ENCODE measurements around the gene KIAA1328. TPM values are rescaled to one million over a fixed set of nuclear protein-coding genes. Genes with fewer than 3 reads are reported as not detected.

The KIAA1328 gene
- total RNA-seq, 3 donors from 2014 or later, result 17.4 to 36.1 (median 25.6) TPM

DNA sequence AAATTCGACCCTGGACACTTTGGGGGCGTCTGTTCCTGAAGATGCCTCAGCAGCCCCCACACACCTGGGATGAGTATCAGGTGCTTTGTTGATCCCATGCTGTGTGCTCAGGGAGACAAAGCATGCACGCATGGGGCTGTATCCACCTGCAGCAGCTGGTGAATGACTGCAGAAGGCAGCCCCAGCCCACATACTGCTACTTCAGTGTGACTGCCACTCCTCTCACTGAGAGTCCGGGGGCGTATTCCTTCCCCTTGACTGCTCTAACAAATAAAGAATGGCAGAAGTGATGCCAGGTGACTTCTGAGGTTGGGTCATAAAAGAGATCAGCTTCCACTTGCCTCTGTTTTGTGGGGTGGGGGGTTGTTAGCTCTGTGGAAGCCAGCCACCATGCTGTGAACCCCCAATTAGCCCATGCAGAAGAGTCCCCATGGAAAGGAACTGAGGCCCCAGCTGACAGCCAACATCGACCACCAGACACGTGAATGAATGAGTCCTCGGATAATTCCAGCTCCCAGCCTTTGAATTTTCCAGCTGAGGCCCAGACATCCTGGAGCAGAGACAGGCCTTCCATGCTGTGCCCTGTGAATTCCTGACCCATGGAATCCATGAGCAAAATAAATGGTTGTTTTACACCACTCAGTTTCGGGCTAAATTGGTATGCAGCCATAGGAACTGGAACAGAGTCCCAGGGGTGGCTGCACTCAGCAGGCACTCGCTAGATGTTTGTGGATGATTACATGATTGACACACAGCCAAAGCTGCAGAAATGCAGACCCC is 447.4 kb downstream of the KIAA1328 start:
- TF ChIP-seq, protein P1, sequence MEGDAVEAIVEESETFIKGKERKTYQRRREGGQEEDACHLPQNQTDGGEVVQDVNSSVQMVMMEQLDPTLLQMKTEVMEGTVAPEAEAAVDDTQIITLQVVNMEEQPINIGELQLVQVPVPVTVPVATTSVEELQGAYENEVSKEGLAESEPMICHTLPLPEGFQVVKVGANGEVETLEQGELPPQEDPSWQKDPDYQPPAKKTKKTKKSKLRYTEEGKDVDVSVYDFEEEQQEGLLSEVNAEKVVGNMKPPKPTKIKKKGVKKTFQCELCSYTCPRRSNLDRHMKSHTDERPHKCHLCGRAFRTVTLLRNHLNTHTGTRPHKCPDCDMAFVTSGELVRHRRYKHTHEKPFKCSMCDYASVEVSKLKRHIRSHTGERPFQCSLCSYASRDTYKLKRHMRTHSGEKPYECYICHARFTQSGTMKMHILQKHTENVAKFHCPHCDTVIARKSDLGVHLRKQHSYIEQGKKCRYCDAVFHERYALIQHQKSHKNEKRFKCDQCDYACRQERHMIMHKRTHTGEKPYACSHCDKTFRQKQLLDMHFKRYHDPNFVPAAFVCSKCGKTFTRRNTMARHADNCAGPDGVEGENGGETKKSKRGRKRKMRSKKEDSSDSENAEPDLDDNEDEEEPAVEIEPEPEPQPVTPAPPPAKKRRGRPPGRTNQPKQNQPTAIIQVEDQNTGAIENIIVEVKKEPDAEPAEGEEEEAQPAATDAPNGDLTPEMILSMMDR (IDR thresholded peaks at IDR 0.05), result no peak
- no peak for TF ChIP-seq POLR2AphosphoS5 (IDR thresholded peaks at IDR 0.05)
- TF ChIP-seq POLR2A (IDR thresholded peaks at IDR 0.05), result no peak
- no peak for DNase-seq (ENCODE audit: low spot score in 2 of 2)
- Histone ChIP-seq H3K4me3 (no peak overlapping the region), H3K27ac (no peak overlapping the region), H3K4me1 (no peaks in the 10 kb centered on the region), H3K27me3 (peaks cover 0 to 45% of the 10 kb centered on the region in 2 donors), H3K9me3 (peaks cover 0 to 9% of the 10 kb centered on the region in 2 donors), H3K36me3 (no peaks in the 10 kb centered on the region)
- intact Hi-C loops (cut with DNase I; ENCODE audit: low total_unique reads), result no loop called here

DNA sequence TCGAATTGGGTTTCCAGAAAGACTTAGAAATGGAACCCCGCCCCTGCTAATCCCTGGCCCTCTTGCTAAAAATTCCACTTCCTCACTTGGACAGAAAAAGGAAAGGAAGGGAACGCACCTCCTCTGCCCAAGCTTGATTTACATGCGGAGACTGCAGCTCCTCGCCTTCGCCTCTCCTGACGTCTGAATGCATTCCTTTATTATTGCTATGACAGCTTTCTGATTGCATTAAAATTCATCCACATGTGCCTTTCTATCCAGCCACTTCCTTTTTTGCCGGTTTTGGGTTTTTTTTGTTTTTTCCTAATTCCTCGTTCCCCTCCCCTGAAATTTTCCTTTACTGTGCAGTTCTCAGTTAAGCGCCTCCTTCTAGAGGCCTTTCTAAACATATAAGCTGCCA is 448.9 kb downstream of the KIAA1328 start:
- peaks cover 0 to 40% of the 10 kb centered on the region in 2 donors for H3K27me3 ChIP-seq
- no peak for DNase-seq (ENCODE audit: low spot score in 2 of 2)
- no peaks in the 10 kb centered on the region for H3K36me3 ChIP-seq
- intact Hi-C loops (cut with DNase I; ENCODE audit: low total_unique reads), result no loop called here
- H3K4me1 ChIP-seq, result no peaks in the 10 kb centered on the region
- peaks cover 0 to 9% of the 10 kb centered on the region in 2 donors for H3K9me3 ChIP-seq
- no peak for TF ChIP-seq POLR2A (IDR thresholded peaks at IDR 0.05)
- TF ChIP-seq, protein P1 (IDR thresholded peaks at IDR 0.05), result no peak
- TF ChIP-seq POLR2AphosphoS5 (IDR thresholded peaks at IDR 0.05), result no peak
- H3K4me3 ChIP-seq, result no peak overlapping the region
- no peak overlapping the region for H3K27ac ChIP-seq

Other genes with a start within 250 kb of the KIAA1328 start
- gene TPGS2, start 125 bp upstream of the KIAA1328 start, total RNA-seq, result 10 to 100 TPM; 70.8 to 98.7 (median 91.8) TPM